Upper lobe of left lung (tissue), 4 donors: ENCODE results near the gene PPM1J.

ENCODE experiments used
- POLR2A ChIP-seq, 4 donors: fragments of 450-650 bp; IDR thresholded peaks; one replicate each; pipeline ENCODE4 v1.5.1; 2016 to 2017; ENCODE audit warnings: antibody characterized with exemption in 4 of 4, mild to moderate bottlenecking in 2 of 4
- POLR2AphosphoS5 ChIP-seq, 2 donors: sonication (generic); formaldehyde crosslinking; IDR thresholded peaks; one replicate each; pipeline ENCODE4 v1.5.1; 2017; ENCODE audit warnings: antibody characterized with exemption in 2 of 2
- TF ChIP-seq, protein P1 (sequence below), 6 experiments: fragments of 450-650 bp in 4 of 6; fragments of 200-600 bp in 2 of 6; sonication (generic) in 2 of 6; IDR thresholded peaks; one replicate each; pipeline ENCODE4 v1.5.1; 2016 to 2019; ENCODE audit warnings: antibody characterized with exemption in 6 of 6

GRCh38 chr1:112674440-112674985 is 40.6 kb downstream of the PPM1J start, which contains the start of gene MOV10:
- TF ChIP-seq, protein P1, sequence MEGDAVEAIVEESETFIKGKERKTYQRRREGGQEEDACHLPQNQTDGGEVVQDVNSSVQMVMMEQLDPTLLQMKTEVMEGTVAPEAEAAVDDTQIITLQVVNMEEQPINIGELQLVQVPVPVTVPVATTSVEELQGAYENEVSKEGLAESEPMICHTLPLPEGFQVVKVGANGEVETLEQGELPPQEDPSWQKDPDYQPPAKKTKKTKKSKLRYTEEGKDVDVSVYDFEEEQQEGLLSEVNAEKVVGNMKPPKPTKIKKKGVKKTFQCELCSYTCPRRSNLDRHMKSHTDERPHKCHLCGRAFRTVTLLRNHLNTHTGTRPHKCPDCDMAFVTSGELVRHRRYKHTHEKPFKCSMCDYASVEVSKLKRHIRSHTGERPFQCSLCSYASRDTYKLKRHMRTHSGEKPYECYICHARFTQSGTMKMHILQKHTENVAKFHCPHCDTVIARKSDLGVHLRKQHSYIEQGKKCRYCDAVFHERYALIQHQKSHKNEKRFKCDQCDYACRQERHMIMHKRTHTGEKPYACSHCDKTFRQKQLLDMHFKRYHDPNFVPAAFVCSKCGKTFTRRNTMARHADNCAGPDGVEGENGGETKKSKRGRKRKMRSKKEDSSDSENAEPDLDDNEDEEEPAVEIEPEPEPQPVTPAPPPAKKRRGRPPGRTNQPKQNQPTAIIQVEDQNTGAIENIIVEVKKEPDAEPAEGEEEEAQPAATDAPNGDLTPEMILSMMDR (IDR thresholded peaks at IDR 0.05) = no peak
- TF ChIP-seq POLR2A (IDR thresholded peaks at IDR 0.05) (peak in 1 of 4 donors; percentile 55), POLR2AphosphoS5 (IDR thresholded peaks at IDR 0.05) (peak; percentile 40 to 44)
